GM18868 (cell line): ENCODE results near the gene IL22RA1.

Experiments used
- ATAC-seq: cut with Tn5 transposase; IDR thresholded peaks from one replicate; pipeline ENCODE4 v1.9.1; 2021; ENCODE audit warnings: mild to moderate bottlenecking, moderate library complexity; ENCODE audit not compliant: unreplicated experiment

Gene IL22RA1

GRCh38 chr1:24118410-24119242, 24.3 kb downstream of the IL22RA1 start:
- ATAC-seq = no peak

GRCh38 chr1:24117722-24118409, 25.1 kb downstream of the IL22RA1 start:
- ATAC-seq = no peak

GRCh38 chr1:24117132-24117531, 25.8 kb downstream of the IL22RA1 start:
- ATAC-seq = no peak

- no peak for ATAC-seq
Observed at GRCh38 chr1:24114753-24115152, 28.2 kb downstream of the IL22RA1 start.

GRCh38 chr1:24113641-24114033, 29.3 kb downstream of the IL22RA1 start:
- no peak for ATAC-seq

GRCh38 chr1:24111996-24112779, 30.8 kb downstream of the IL22RA1 start, which contains the start of gene MYOM3:
Gene MYOM3, minus strand, starts transcription at chr1:24112135. Its CDS starts 3,499 bp downstream, at chr1:24108636.
- ATAC-seq = no peak

- no peak for ATAC-seq
Observed at GRCh38 chr1:24111262-24111995, 31.5 kb downstream of the IL22RA1 start.

GRCh38 chr1:24110642-24111261, 32.2 kb downstream of the IL22RA1 start:
- ATAC-seq = no peak

GRCh38 chr1:24109686-24110475, 33.1 kb downstream of the IL22RA1 start:
- ATAC-seq = no peak

- ATAC-seq = no peak
Observed at GRCh38 chr1:24109166-24109483, 33.8 kb downstream of the IL22RA1 start.

GRCh38 chr1:24108334-24109165, 34.4 kb downstream of the IL22RA1 start:
- ATAC-seq = no peak

- no peak for ATAC-seq
Observed at GRCh38 chr1:24107462-24108138, 35.3 kb downstream of the IL22RA1 start.

GRCh38 chr1:24105368-24106160, 37.4 kb downstream of the IL22RA1 start:
- ATAC-seq = no peak

- no peak for ATAC-seq
Observed at GRCh38 chr1:24104854-24105253, 38.1 kb downstream of the IL22RA1 start.

GRCh38 chr1:24103879-24104278, 39.1 kb downstream of the IL22RA1 start:
- no peak for ATAC-seq

GRCh38 chr1:24103408-24103807, 39.5 kb downstream of the IL22RA1 start:
- ATAC-seq = no peak

- no peak for ATAC-seq
Observed at GRCh38 chr1:24102961-24103360, 40.0 kb downstream of the IL22RA1 start.
